Kidney epithelial cell (primary cell): ENCODE measurements around the gene ADRB1. TPM values are rescaled to one million over a fixed set of nuclear protein-coding genes. Genes with fewer than 3 reads are reported as not detected.

Experiments used
- DNase-seq: peaks from one replicate; pipeline ENCODE4 v3.0.0-alpha.2; 2010; ENCODE audit warnings: low read depth
- H3K27me3 ChIP-seq: 2 replicates; pipeline ENCODE4 v1.6.0; 2011; ENCODE audit warnings: low read length; ENCODE audit not compliant: control insufficient read depth, insufficient read depth
- H3K36me3 ChIP-seq: 2 replicates; pipeline ENCODE4 v1.5.1; 2011; ENCODE audit warnings: low read length; ENCODE audit not compliant: control insufficient read depth, insufficient read depth
- H3K4me3 ChIP-seq: 2 replicates; pipeline ENCODE4 v1.5.1; 2011; ENCODE audit warnings: low read depth, mild to moderate bottlenecking, control low read depth, low read length
- total RNA-seq: library from RNA; depleted of rRNA; stranded (reverse); fragments of >200 nt; gene quantifications from 2 replicates; pipeline ENCODE4 v1.2.3, GENCODE V29; 2015
- TF ChIP-seq, protein P1 (sequence below): IDR thresholded peaks from 2 replicates; pipeline ENCODE4 v1.5.1; 2011; ENCODE audit warnings: mild to moderate bottlenecking, moderate library complexity, low read length, control low read depth, inconsistent platforms; ENCODE audit not compliant: insufficient read depth, poor library complexity, severe bottlenecking

ADRB1 gene
- total RNA-seq, 1 donor from 2014 or later: 0.04 TPM

DNA sequence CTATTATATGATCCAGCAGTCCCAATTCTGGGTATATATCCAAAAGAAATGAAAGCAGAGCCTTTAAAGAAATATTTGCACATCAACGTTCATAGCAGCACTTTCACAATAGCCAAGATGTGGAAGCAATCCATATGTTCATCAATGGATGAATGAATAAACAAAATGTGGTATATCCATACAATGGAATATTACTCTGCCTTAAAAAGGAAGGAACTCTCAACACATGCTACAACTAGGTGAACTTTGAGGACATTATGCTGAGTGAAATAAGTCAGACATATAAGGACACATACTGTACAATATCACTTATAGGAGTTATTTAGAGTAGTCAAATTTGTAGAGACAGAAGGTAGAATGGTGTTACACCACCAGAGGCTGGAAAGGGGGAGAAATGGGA, 28.0 kb upstream of the ADRB1 start:
- no peak for DNase-seq
- no peak overlapping the region for H3K4me3 ChIP-seq
- TF ChIP-seq, protein P1, sequence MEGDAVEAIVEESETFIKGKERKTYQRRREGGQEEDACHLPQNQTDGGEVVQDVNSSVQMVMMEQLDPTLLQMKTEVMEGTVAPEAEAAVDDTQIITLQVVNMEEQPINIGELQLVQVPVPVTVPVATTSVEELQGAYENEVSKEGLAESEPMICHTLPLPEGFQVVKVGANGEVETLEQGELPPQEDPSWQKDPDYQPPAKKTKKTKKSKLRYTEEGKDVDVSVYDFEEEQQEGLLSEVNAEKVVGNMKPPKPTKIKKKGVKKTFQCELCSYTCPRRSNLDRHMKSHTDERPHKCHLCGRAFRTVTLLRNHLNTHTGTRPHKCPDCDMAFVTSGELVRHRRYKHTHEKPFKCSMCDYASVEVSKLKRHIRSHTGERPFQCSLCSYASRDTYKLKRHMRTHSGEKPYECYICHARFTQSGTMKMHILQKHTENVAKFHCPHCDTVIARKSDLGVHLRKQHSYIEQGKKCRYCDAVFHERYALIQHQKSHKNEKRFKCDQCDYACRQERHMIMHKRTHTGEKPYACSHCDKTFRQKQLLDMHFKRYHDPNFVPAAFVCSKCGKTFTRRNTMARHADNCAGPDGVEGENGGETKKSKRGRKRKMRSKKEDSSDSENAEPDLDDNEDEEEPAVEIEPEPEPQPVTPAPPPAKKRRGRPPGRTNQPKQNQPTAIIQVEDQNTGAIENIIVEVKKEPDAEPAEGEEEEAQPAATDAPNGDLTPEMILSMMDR: no peak
- no peaks in the 10 kb centered on the region for H3K36me3 ChIP-seq
- no peaks in the 10 kb centered on the region for H3K27me3 ChIP-seq

DNA sequence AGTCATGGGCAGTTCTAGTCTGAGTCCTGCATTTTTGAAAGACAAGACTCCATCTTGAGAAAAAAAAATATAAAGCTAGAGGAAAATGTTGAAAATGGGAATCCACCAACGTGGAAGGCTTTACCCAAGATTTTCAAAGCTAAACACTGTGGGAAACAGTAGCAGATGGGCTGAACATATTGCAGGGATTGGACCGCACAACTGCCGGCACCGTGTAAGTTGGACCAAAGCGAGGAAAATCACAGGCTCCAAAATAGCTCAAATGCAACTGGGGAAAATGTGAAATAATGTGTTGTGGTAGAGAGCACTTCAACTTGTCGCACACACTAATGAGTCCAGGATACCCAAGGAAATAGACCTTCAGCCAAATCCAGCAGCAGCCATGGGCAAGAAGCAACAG, 26.4 kb upstream of the ADRB1 start:
- no peaks in the 10 kb centered on the region for H3K27me3 ChIP-seq
- H3K4me3 ChIP-seq: no peak overlapping the region
- TF ChIP-seq, protein P1: no peak
- H3K36me3 ChIP-seq: no peaks in the 10 kb centered on the region
- DNase-seq: no peak

DNA sequence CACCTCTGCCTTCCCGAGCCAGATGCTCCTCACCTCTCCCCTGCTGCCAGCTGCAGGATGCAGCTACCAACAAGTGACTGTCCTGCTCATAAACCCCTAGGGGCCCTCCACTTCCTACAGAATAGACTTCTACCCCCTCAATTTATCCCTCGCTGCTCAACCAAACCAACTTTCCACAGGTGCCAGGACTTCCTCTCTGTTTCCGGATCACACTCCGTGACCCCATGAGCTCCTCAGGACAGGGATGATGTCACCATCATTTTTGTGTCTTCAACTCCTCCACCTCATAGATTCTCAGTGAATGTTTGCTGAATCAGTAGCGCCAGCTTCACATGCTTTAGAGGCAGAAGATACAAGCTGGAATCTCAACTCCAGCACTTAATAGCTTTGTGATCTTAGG, 25.8 kb upstream of the ADRB1 start:
- TF ChIP-seq, protein P1: no peak
- Histone ChIP-seq H3K36me3 (no peaks in the 10 kb centered on the region), H3K27me3 (no peaks in the 10 kb centered on the region), H3K4me3 (no peak overlapping the region)
- no peak for DNase-seq

DNA sequence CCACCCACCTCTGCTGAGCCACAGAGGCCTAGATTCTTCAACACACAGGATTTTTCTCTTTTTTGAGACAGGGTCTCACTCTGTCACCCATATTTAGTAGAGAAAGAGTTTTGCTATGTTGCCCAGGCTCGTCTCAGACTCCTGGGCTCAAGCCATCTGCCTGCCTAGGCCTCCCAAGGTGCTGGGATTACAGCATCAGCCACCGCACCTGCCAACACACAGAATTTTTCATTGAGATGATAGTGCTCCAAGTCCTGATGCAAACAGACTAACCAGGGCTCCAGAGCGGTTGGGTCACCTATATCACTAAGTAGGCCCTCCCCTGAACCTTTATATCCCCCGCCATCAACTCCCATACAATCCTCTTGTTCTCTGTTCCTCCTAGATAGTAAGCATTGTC, 24.4 kb upstream of the ADRB1 start:
- TF ChIP-seq, protein P1: no peak
- no peak overlapping the region for H3K4me3 ChIP-seq
- no peaks in the 10 kb centered on the region for H3K36me3 ChIP-seq
- no peaks in the 10 kb centered on the region for H3K27me3 ChIP-seq
- no peak for DNase-seq

DNA sequence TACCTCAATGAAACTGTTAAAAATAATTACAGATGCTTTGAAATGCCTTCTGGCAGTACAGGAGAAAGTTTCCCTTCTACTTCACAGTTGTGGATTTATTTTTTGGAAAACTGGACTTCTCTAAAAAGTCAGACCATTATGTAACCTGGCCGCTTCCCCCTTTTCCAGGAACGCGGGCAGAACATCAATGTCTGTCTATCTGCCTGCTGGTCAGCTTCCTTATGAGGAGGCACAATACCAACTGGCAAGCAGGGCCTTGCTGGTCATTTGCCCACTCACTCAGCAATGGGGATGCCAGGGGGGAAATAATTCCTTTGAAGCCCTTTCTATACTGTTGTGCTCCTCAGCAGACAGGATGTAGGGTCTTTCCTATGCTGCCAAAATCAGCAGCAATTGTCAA, 22.5 kb upstream of the ADRB1 start:
- Histone ChIP-seq H3K36me3 (no peaks in the 10 kb centered on the region), H3K27me3 (no peaks in the 10 kb centered on the region), H3K4me3 (no peak overlapping the region)
- no peak for DNase-seq
- TF ChIP-seq, protein P1: no peak
